Measurements from ENCODE around the gene LRRFIP1.
A peak's percentile ranks its signal among the peaks of the same experiment; 100 is the strongest.
"Not testable (repeated sequence)": the region's sequence is repeated elsewhere in the genome, so short reads cannot be mapped to it uniquely, and the experiment has no call there.

Gene LRRFIP1

GRCh38 chr2:237627441-237628246 is at the start of gene LRRFIP1:
Gene LRRFIP1 (plus strand): TSS chr2:237627587. CDS start chr2:237627645, 58 bp downstream.
- no peak for DNase-seq

- no peak for DNase-seq
Measured at GRCh38 chr2:237577956-237578870, 49.2 kb upstream of the LRRFIP1 start.

GRCh38 chr2:237581326-237581725 is 46.1 kb upstream of the LRRFIP1 start:
- no peak for DNase-seq

- DNase-seq = peak; percentile 29
Measured at GRCh38 chr2:237581751-237582746, 45.3 kb upstream of the LRRFIP1 start.

GRCh38 chr2:237583385-237584295 is 43.7 kb upstream of the LRRFIP1 start:
- no peak for DNase-seq

- DNase-seq = no peak
Measured at GRCh38 chr2:237585590-237586221, 41.7 kb upstream of the LRRFIP1 start.

- no peak for DNase-seq
Measured at GRCh38 chr2:237588044-237588696, 39.2 kb upstream of the LRRFIP1 start.

- no peak for DNase-seq
Measured at GRCh38 chr2:237590272-237591140, 36.9 kb upstream of the LRRFIP1 start, which contains the start of gene RAB17. Gene RAB17 (minus strand): TSS chr2:237590734. CDS start chr2:237586154, 4,580 bp downstream.

GRCh38 chr2:237591141-237591881 is 36.1 kb upstream of the LRRFIP1 start:
- DNase-seq = peak; percentile 51

GRCh38 chr2:237592425-237592980 is 34.9 kb upstream of the LRRFIP1 start:
- no peak for DNase-seq

GRCh38 chr2:237593036-237593435 is 34.4 kb upstream of the LRRFIP1 start:
- DNase-seq = no peak

- no peak for DNase-seq
Measured at GRCh38 chr2:237593596-237594320, 33.6 kb upstream of the LRRFIP1 start.

GRCh38 chr2:237594514-237594871 is 32.9 kb upstream of the LRRFIP1 start:
- no peak for DNase-seq

GRCh38 chr2:237595829-237596519 is 31.4 kb upstream of the LRRFIP1 start:
- not testable (repeated sequence) for DNase-seq

- DNase-seq = no peak
Measured at GRCh38 chr2:237596520-237597195, 30.7 kb upstream of the LRRFIP1 start.

Data from COR-L47 (cell line).